Activated CD4-positive, alpha-beta memory T cell treated with anti-CD3 and anti-CD28 coated beads for 36 hours (primary cell): ENCODE results near the gene SNTB2. TPM values are rescaled to one million over a fixed set of nuclear protein-coding genes. Genes with fewer than 3 reads are reported as not detected.
"Not testable (repeated sequence)": the region's sequence is repeated elsewhere in the genome, so short reads cannot be mapped to it uniquely, and the experiment has no call there.

ENCODE experiments used
- CTCF ChIA-PET: fragments of 350-600 bp; sonication (Branson Sonifier 250); formaldehyde crosslinking; loops from one replicate; lab custom pipeline; 2021; ENCODE audit warnings: antibody characterized with exemption, inconsistent platforms; lab: Charles Lee
- POLR2A ChIA-PET: fragments of 350-600 bp; sonication (Branson Sonifier 250); formaldehyde crosslinking; loops from one replicate; lab custom pipeline; 2021; ENCODE audit warnings: antibody characterized with exemption; lab: Charles Lee
- DNase-seq: peaks from one replicate; pipeline ENCODE4 v3.0.0-alpha.2; 2020
- H3K27ac Mint-ChIP-seq: one replicate; pipeline ENCODE4 v1.8.0; 2021; ENCODE audit warnings: mixed read lengths
- H3K27me3 Mint-ChIP-seq: one replicate; pipeline ENCODE4 v1.8.0; 2021; ENCODE audit warnings: mixed read lengths
- H3K36me3 Mint-ChIP-seq: one replicate; pipeline ENCODE4 v1.8.0; 2021; ENCODE audit warnings: mixed read lengths
- H3K4me1 Mint-ChIP-seq: one replicate; pipeline ENCODE4 v1.8.0; 2021; ENCODE audit warnings: low read depth, mixed read lengths
- H3K4me3 Mint-ChIP-seq: one replicate; pipeline ENCODE4 v1.8.0; 2021; ENCODE audit warnings: mild to moderate bottlenecking, mixed read lengths
- H3K9me3 Mint-ChIP-seq: one replicate; pipeline ENCODE4 v1.8.0; 2021; ENCODE audit warnings: mixed read lengths
- intact Hi-C: fragments of 100-400 bp; cut with micrococcal nuclease; formaldehyde crosslinking; loops from one replicate; pipeline ENCODE4 v1.15.1; 2023
- total RNA-seq, 2 experiments: library from RNA; stranded (reverse); gene quantifications; one replicate each; pipeline ENCODE4 v1.2.3, GENCODE V29; 2021

SNTB2 gene
- total RNA-seq = 10 to 100 TPM; 19.8 to 20.1 TPM

GRCh38 chr16:69186642-69187445 is at the start of gene SNTB2:
Gene SNTB2 (plus strand): TSS chr16:69187164. CDS start chr16:69187167, 3 bp downstream.
- POLR2A ChIA-PET = interaction anchor here (0.7 to 5.4 kb wide), 6 partner anchors 13 to 54 kb away, joined by 3 to 44 read pairs (median 4); partner anchors contain the start of genes CHTF8 and UTP4
- Mint-ChIP-seq H3K36me3 (peaks cover 3% of the 10 kb centered on the region), H3K9me3 (no peaks in the 10 kb centered on the region), H3K27me3 (no peaks in the 10 kb centered on the region), H3K4me3 (peak within 1 kb of the TSS; percentile 97), H3K27ac (peak within 1 kb of the TSS; percentile 98), H3K4me1 (peaks cover 55% of the 10 kb centered on the region)
- CTCF ChIA-PET = interaction anchor here (0.7 to 1.2 kb wide), 2 partner anchors 10 to 20 kb away, joined by 3 to 13 read pairs; no protein-coding TSS in a partner anchor
- DNase-seq = peak; percentile 89
- intact Hi-C loops = loop anchor here (1.0 to 2.0 kb wide), 2 partner anchors 21 to 124 kb away; partner anchors contain the start of gene VPS4A

- H3K36me3 Mint-ChIP-seq = peaks cover 63% of the 10 kb centered on the region
- intact Hi-C loops = no loop called here
- H3K9me3 Mint-ChIP-seq = no peaks in the 10 kb centered on the region
- POLR2A ChIA-PET = no interaction called here
- CTCF ChIA-PET = no interaction called here
- no peak for DNase-seq
- H3K4me3 Mint-ChIP-seq = no peak overlapping the region
- H3K27me3 Mint-ChIP-seq = no peaks in the 10 kb centered on the region
- peaks cover 34% of the 10 kb centered on the region for H3K4me1 Mint-ChIP-seq
- H3K27ac Mint-ChIP-seq = no peak overlapping the region
These were observed 48.4 kb upstream of the SNTB2 start for GRCh38 chr16:69138608-69139007.

GRCh38 chr16:69139464-69139863 is 47.5 kb upstream of the SNTB2 start:
- H3K4me3 Mint-ChIP-seq, H3K9me3 Mint-ChIP-seq, H3K27ac Mint-ChIP-seq, H3K27me3 Mint-ChIP-seq, intact Hi-C loops, DNase-seq: not testable (repeated sequence)
- CTCF ChIA-PET = interaction anchor here (1.2 to 1.4 kb wide), 2 partner anchors 16 to 26 kb away, joined by 3 to 7 read pairs; no protein-coding TSS in a partner anchor
- Mint-ChIP-seq H3K36me3 (peaks cover 58% of the 10 kb centered on the region), H3K4me1 (peaks cover 26% of the 10 kb centered on the region)
- POLR2A ChIA-PET = interaction anchor here (0.9 kb wide), 1 partner anchor 189 kb away, joined by 4 read pairs; no protein-coding TSS in a partner anchor

GRCh38 chr16:69141014-69141413 is 46.0 kb upstream of the SNTB2 start:
- Mint-ChIP-seq H3K36me3 (peaks cover 60% of the 10 kb centered on the region), H3K4me1 (peaks cover 16% of the 10 kb centered on the region), H3K27ac (no peak overlapping the region), H3K9me3 (no peaks in the 10 kb centered on the region), H3K27me3 (no peaks in the 10 kb centered on the region), H3K4me3 (no peak overlapping the region)
- no peak for DNase-seq
- intact Hi-C loops = no loop called here
- ChIA-PET CTCF (interaction anchor here (1.4 kb wide), 1 partner anchor 10 kb away, joined by 8 read pairs; no protein-coding TSS in a partner anchor), POLR2A (no interaction called here)

- Mint-ChIP-seq H3K27ac (no peak overlapping the region), H3K4me3 (no peak overlapping the region), H3K36me3 (peaks cover 60% of the 10 kb centered on the region), H3K9me3 (no peaks in the 10 kb centered on the region), H3K27me3 (no peaks in the 10 kb centered on the region), H3K4me1 (peaks cover 7% of the 10 kb centered on the region)
- CTCF ChIA-PET = no interaction called here
- POLR2A ChIA-PET = no interaction called here
- intact Hi-C loops = no loop called here
- DNase-seq = no peak
These were observed 45.0 kb upstream of the SNTB2 start for GRCh38 chr16:69141936-69142335.

GRCh38 chr16:69143116-69143515 is 43.8 kb upstream of the SNTB2 start:
- ChIA-PET CTCF (no interaction called here), POLR2A (no interaction called here)
- Mint-ChIP-seq H3K4me3 (no peak overlapping the region), H3K9me3 (no peaks in the 10 kb centered on the region), H3K4me1 (no peaks in the 10 kb centered on the region), H3K36me3 (peaks cover 56% of the 10 kb centered on the region), H3K27ac (no peak overlapping the region), H3K27me3 (no peaks in the 10 kb centered on the region)
- intact Hi-C loops = no loop called here
- no peak for DNase-seq

- intact Hi-C loops = no loop called here
- CTCF ChIA-PET = interaction anchor here (0.6 kb wide), 1 partner anchor 22 kb away, joined by 3 read pairs; no protein-coding TSS in a partner anchor
- H3K9me3 Mint-ChIP-seq = no peaks in the 10 kb centered on the region
- H3K36me3 Mint-ChIP-seq = peaks cover 43% of the 10 kb centered on the region
- no peaks in the 10 kb centered on the region for H3K27me3 Mint-ChIP-seq
- POLR2A ChIA-PET = no interaction called here
- DNase-seq = no peak
- no peak overlapping the region for H3K27ac Mint-ChIP-seq
- no peak overlapping the region for H3K4me3 Mint-ChIP-seq
- no peaks in the 10 kb centered on the region for H3K4me1 Mint-ChIP-seq
These were observed 41.3 kb upstream of the SNTB2 start for GRCh38 chr16:69145658-69146057.

GRCh38 chr16:69149621-69150020 is 37.3 kb upstream of the SNTB2 start:
- DNase-seq, H3K9me3 Mint-ChIP-seq, H3K27ac Mint-ChIP-seq, H3K4me1 Mint-ChIP-seq, H3K27me3 Mint-ChIP-seq, H3K4me3 Mint-ChIP-seq: not testable (repeated sequence)
- ChIA-PET CTCF (interaction anchor here (0.7 to 4.0 kb wide), 13 partner anchors 9 to 306 kb away, joined by 3 to 43 read pairs (median 5); partner anchors contain the start of gene TANGO6), POLR2A (interaction anchor here (1.2 kb wide), 1 partner anchor 161 kb away, joined by 4 read pairs; the partner anchor contains the start of gene VPS4A)
- intact Hi-C loops = loop anchor here (1.0 kb wide), 1 partner anchor 138 kb away; no protein-coding TSS in a partner anchor
- H3K36me3 Mint-ChIP-seq = peaks cover 41% of the 10 kb centered on the region

GRCh38 chr16:69150146-69150865 is 36.7 kb upstream of the SNTB2 start:
- Mint-ChIP-seq H3K27ac (no peak overlapping the region), H3K27me3 (no peaks in the 10 kb centered on the region), H3K36me3 (peaks cover 43% of the 10 kb centered on the region), H3K9me3 (no peaks in the 10 kb centered on the region), H3K4me1 (no peaks in the 10 kb centered on the region), H3K4me3 (no peak overlapping the region)
- ChIA-PET CTCF (interaction anchor here (0.6 to 4.0 kb wide), 25 partner anchors 8 to 1220 kb away, joined by 3 to 43 read pairs (median 4); partner anchors contain the start of gene TANGO6), POLR2A (interaction anchor here (1.2 kb wide), 1 partner anchor 160 kb away, joined by 4 read pairs; the partner anchor contains the start of gene VPS4A)
- intact Hi-C loops = loop anchor here (1.0 kb wide), 1 partner anchor 137 kb away; no protein-coding TSS in a partner anchor
- peak; percentile 48 for DNase-seq

GRCh38 chr16:69157196-69157595 is 29.8 kb upstream of the SNTB2 start:
- Mint-ChIP-seq H3K27me3 (no peaks in the 10 kb centered on the region), H3K4me3 (no peak overlapping the region), H3K9me3 (no peaks in the 10 kb centered on the region), H3K36me3 (peaks cover 59% of the 10 kb centered on the region), H3K27ac (peak overlapping the region; percentile 9), H3K4me1 (peaks cover 15% of the 10 kb centered on the region)
- CTCF ChIA-PET = interaction anchor here (0.7 to 2.7 kb wide), 2 partner anchors 101 to 129 kb away, joined by 3 to 12 read pairs; no protein-coding TSS in a partner anchor
- POLR2A ChIA-PET = interaction anchor here (0.9 kb wide), 1 partner anchor 173 kb away, joined by 3 read pairs; the partner anchor contains the start of gene PDF
- DNase-seq = no peak
- intact Hi-C loops = no loop called here

- H3K27me3 Mint-ChIP-seq = no peaks in the 10 kb centered on the region
- no peaks in the 10 kb centered on the region for H3K9me3 Mint-ChIP-seq
- POLR2A ChIA-PET = no interaction called here
- H3K27ac Mint-ChIP-seq = no peak overlapping the region
- no peak overlapping the region for H3K4me3 Mint-ChIP-seq
- H3K36me3 Mint-ChIP-seq = peaks cover 59% of the 10 kb centered on the region
- intact Hi-C loops = no loop called here
- CTCF ChIA-PET = no interaction called here
- H3K4me1 Mint-ChIP-seq = peaks cover 25% of the 10 kb centered on the region
- no peak for DNase-seq
These were observed 26.8 kb upstream of the SNTB2 start for GRCh38 chr16:69160192-69160591.
